Measurements from ENCODE around the gene NOL6. TPM values are rescaled to one million over a fixed set of nuclear protein-coding genes. Genes with fewer than 3 reads are reported as not detected.

The NOL6 gene
- total and polyA plus RNA-seq, 2 of the 8 experiments (the other 6 are each of a cell fraction or from before 2014, with no cell fraction given), result 44.0 to 55.0 TPM

- Histone ChIP-seq H4K8ac (ENCODE audit: extremely low read depth, insufficient read depth, low read length) (peak overlapping the region; percentile 88; the same call in 1 of the 2 replicates), H3K56ac (replicated peaks; ENCODE audit: insufficient read length, low read depth, low read length) (no peak overlapping the region), H3K23ac (ENCODE audit: insufficient read length) (no peak overlapping the region), H3K9me3 (ENCODE audit: insufficient read depth in 2 of 2, low read depth in 1 of 2, low read length in 1 of 2) (no peaks in the 10 kb centered on the region), H4K5ac (ENCODE audit: insufficient read length, low read depth, low read length) (peak overlapping the region; percentile 39), H3K23me2 (ENCODE audit: low read depth, low read length) (0 out of 2 replicates have a peak, but pooled peaks cover 1% of the 10 kb centered on the region), H2BK15ac (ENCODE audit: low read length) (no peak overlapping the region), H3K4me1 (replicated peaks in 1 of 4; ENCODE audit: control insufficient read depth in 3 of 4, insufficient read depth in 4 of 4, low read length in 3 of 4) (peaks cover 0 to 13% (median 8%) of the 10 kb centered on the region in 4 experiments; a peak in 6 of 7 replicates), H3K4ac (replicated peaks; ENCODE audit: insufficient read length, low read depth, low read length) (peak overlapping the region; percentile 9), H2BK5ac (ENCODE audit: low read depth, low read length) (no peak overlapping the region), H3K27ac (ENCODE audit: low read depth, low read length) (no peak overlapping the region), H3K18ac (ENCODE audit: extremely low read depth, low read length) (peak overlapping the region; percentile 60), H2AFZ (ENCODE audit: low read length) (peak overlapping the region; percentile 77), H2BK120ac (replicated peaks; ENCODE audit: low read depth, low read length) (no peak overlapping the region), H2BK12ac (ENCODE audit: low read depth, low read length) (no peak overlapping the region), H3K36me3 (ENCODE audit: control insufficient read depth in 2 of 4, insufficient read depth in 4 of 4, low read length in 3 of 4) (no peaks in the 10 kb centered on the region), H3K9ac (replicated peaks in 1 of 4; ENCODE audit: extremely low read depth in 1 of 4, low read depth in 3 of 4, low read length in 3 of 4) (no peak overlapping the region), H3K79me2 (ENCODE audit: control insufficient read depth in 1 of 2, insufficient read depth in 2 of 2, low read length in 2 of 2) (no peaks in the 10 kb centered on the region), H4K91ac (replicated peaks; ENCODE audit: insufficient read length, low read length) (peak overlapping the region; percentile 39), H3K79me1 (ENCODE audit: low read depth, low read length) (no peaks in the 10 kb centered on the region), H2AK5ac (ENCODE audit: low read depth, low read length) (no peak overlapping the region), H4K20me1 (replicated peaks in 1 of 2; ENCODE audit: control insufficient read depth in 1 of 2, insufficient read depth in 2 of 2, low read length in 2 of 2) (no peaks in the 10 kb centered on the region), H3K27me3 (replicated peaks in 1 of 4; ENCODE audit: control insufficient read depth in 3 of 4, extremely low read depth in 1 of 4, insufficient read depth in 3 of 4, low read length in 3 of 4) (peaks cover 0 to 10% (median 5%) of the 10 kb centered on the region in 4 experiments; a peak in 5 of 7 replicates), H2BK20ac (ENCODE audit: low read length) (no peak overlapping the region), H3K14ac (ENCODE audit: insufficient read length) (no peak overlapping the region), H3K4me2 (ENCODE audit: insufficient read depth in 1 of 2, low read depth in 2 of 2, low read length in 2 of 2) (peak overlapping the region in 1 of 2 experiments; percentile 33; a peak in 2 of 4 replicates), H3K4me3 (ENCODE audit: extremely low read depth in 1 of 4, insufficient read depth in 2 of 4, low read depth in 3 of 4, low read length in 4 of 4) (no peak overlapping the region)
- DNase-seq (ENCODE audit: low read depth in 1 of 2, low spot score in 2 of 2) (peak; percentile 68 to 88), FAIRE-seq (peak; percentile 68)
- ChIA-PET POLR2A (ENCODE audit: partially characterized antibody) (interaction anchor here (0.7 to 2.3 kb wide), 13 partner anchors 10 to 428 kb away, joined by 3 to 9 read pairs (median 4); partner anchors contain the start of genes ANKRD18B, DNAJA1, NFX1 and NOL6), CTCF (ENCODE audit: partially characterized antibody) (interaction anchor here (0.6 to 21.6 kb wide), 30 partner anchors 11 to 302 kb away, joined by 3 to 358 read pairs (median 4); partner anchors contain the start of genes AQP7 and NOL6)
- 20% methylated on average over 7 of the region's 7 CpGs; no CpG with 5 or more reads in 1 of the 2 experiments for WGBS, 2 experiments (ENCODE audit: extremely low coverage in 1 of 2, insufficient coverage in 1 of 2, insufficient read length in 1 of 2, insufficient replicate concordance in 2 of 2, low coverage in 1 of 2, low lambda C conversion rate in 2 of 2, missing lambda C conversion rate in 1 of 2)
- no peak for TF ChIP-seq GTF2F1 (IDR thresholded peaks at IDR 0.05; ENCODE audit: borderline replicate concordance, low read depth, low read length)
- no peak for TF ChIP-seq RXRA (IDR thresholded peaks at IDR 0.05; ENCODE audit: insufficient read depth, low read depth, low read length)
- no peak for TF ChIP-seq CTBP2 (IDR thresholded peaks at IDR 0.05; ENCODE audit: borderline replicate concordance, insufficient read depth, insufficient read length, low read length)
- 0 out of 2 replicates have a peak, but pooled peaks have one; percentile 28 for TF ChIP-seq POLR2AphosphoS5 (IDR thresholded peaks at IDR 0.05; ENCODE audit: low read depth, low read length)
- TF ChIP-seq BRCA1 (IDR thresholded peaks at IDR 0.05; ENCODE audit: low read depth, low read length), result no peak
- TF ChIP-seq JUN (IDR thresholded peaks at IDR 0.05; ENCODE audit: low read depth, low read length), result no peak
- TF ChIP-seq MAFK (IDR thresholded peaks at IDR 0.05; ENCODE audit: low read depth, low read length), result no peak
- TF ChIP-seq MAX (IDR thresholded peaks at IDR 0.05), result peak; percentile 34; the same call in 1 of the 2 replicates
- TF ChIP-seq EP300 (IDR thresholded peaks at IDR 0.05; ENCODE audit: borderline replicate concordance in 1 of 2, low read depth in 2 of 2, low read length in 2 of 2), result no peak
- TF ChIP-seq FOSL1 (IDR thresholded peaks at IDR 0.05; ENCODE audit: insufficient read depth, low read depth, low read length), result no peak
- TF ChIP-seq RFX5 (IDR thresholded peaks at IDR 0.05; ENCODE audit: borderline replicate concordance, low read depth, low read length), result no peak
- no peak for TF ChIP-seq SIN3A (conservative IDR thresholded peaks at IDR 0.05 in 1 of 2, IDR thresholded peaks at IDR 0.05 in 1 of 2; ENCODE audit: low read depth in 1 of 2, low read length in 2 of 2)
Observed at GRCh38 chr9:33452828-33453271, 20.9 kb downstream of the NOL6 start.
